HT1080 (cell line): ENCODE data around the gene CAPG. TPM values are rescaled to one million over a fixed set of nuclear protein-coding genes. Genes with fewer than 3 reads are reported as not detected.
A peak's percentile ranks its signal among the peaks of the same experiment; 100 is the strongest.
"Not testable (repeated sequence)": the region's sequence is repeated elsewhere in the genome, so short reads cannot be mapped to it uniquely, and the experiment has no call there.

Experiments used
- DNase-seq: peaks from one replicate; pipeline ENCODE4 v3.0.0-alpha.2; 2015; ENCODE audit warnings: low read depth
- small RNA-seq: library from RNA; depleted of rRNA; stranded (forward); fragments of <200 nt; gene quantifications from one replicate; pipeline ENCODE3, GENCODE V24; 2014
- total RNA-seq: library from RNA; depleted of rRNA; stranded (reverse); fragments of >200 nt; shearing (Covaris generic); gene quantifications from 2 replicates; pipeline ENCODE4 v1.2.3, GENCODE V29; 2014; rRNA removed

Gene CAPG
- total RNA-seq, 1 experiment from 2014 or later, result 349 TPM

DNA sequence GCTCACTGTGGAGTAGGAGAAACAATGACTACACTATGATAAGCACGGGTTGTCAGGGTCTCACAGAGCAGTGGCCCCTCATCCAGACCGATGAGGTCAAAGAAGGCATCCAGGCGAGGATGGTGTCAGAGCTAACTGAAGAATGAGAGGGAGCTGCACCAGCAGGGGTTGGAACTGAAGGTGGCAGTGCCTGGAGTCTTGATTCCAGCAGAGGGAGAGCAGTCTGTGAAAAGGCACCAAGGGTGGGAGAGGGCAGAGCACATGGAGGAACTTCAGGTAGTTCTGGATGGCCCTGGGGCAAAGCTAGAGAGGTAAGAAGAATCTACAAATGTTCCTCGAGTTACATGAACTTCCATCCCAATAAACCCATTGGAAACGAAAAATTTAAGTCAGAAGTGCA, 43.0 kb downstream of the CAPG start:
- no peak for DNase-seq

DNA sequence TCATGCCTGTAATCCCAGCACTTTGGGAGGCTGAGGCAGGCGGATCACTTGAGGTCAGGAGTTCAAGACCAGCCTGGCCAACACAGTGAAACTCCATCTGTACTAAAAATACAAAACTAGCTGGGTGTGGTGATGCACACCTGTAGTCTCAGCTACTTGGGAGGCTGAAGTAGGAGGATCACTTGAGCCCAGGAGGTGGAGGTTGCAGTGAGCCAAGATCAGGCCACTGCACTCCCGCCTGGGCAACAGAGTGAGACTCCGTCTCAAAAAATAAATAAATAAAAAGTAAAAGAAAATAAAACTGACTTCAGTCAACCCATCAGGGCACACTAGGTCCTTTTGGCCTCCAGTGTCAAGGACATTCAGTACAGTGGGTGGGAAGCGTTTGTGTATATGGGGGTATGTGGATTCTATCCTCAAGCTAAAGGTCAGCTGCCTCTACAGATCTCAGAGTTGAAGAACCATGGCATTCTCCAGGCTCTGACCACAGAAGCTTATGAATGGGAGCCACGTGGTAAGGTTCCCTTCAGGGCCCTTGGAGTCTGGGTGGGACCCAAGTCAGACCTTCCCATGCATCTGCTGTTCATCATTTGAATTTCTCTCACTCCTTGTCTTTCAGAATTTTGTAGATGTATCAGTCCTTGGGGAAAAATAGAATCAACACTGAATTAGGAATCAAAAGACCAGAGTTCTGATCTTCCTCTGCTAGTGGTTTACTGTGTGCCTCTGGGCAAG, 47.3 kb downstream of the CAPG start:
- DNase-seq, result not testable (repeated sequence)

DNA sequence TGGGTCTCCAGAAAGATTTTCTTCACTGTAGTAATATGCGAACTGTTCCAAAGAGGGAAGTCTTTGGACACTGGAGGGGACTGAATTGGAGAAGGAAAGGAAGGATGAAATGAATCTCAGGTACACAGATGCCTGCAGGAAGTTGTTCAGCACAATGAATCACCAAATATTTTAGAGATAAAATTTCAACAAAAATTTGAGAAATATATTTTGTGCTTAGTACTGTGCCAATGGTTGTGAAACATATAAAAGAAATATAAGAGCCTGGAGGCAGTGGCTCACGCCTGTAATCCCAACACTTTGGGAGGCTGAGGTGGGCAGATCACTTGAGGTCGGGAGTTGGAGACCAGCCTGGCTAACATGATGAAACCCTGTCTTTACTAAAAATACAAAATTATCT, 52.4 kb downstream of the CAPG start:
- no peak for DNase-seq

DNA sequence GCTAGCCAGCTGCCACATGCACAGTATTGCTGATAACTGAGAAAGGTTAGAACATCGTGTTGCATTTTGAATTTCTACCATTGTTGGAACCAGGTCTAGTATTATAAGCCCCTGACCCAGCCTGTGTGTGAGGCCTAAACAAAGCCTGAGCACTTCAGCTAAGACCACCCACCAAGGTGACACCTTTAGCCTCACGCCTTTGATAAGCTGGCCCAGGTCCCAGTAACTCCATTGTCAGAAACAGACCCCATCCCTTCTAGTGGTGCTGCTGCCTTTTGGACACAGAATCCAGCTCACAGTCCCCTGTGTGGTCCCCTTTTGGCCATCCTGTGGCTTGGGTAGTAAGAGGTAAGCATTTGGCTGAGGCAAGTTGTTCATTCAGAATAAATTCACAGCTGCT, 54.0 kb downstream of the CAPG start:
- no peak for DNase-seq

DNA sequence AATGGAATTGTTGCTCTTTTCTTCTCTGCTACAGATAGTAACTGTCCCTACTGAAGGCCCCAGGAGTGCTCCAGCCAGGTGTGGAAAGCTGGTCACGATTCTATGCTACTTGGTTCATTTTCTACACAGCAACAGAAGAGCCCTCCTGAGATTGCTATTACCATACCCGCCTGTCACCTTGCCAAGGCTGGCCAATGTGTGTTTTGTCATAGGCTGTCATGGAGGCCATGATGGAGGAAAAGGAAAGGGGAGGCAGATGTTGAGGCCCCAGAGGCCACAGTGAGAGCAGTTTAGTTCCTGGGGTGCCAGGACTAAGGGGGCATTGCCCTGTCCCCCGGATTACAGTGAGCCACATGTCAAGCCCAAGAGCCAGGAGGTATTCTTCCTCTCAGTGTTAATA, 54.6 kb downstream of the CAPG start:
- no peak for DNase-seq

DNA sequence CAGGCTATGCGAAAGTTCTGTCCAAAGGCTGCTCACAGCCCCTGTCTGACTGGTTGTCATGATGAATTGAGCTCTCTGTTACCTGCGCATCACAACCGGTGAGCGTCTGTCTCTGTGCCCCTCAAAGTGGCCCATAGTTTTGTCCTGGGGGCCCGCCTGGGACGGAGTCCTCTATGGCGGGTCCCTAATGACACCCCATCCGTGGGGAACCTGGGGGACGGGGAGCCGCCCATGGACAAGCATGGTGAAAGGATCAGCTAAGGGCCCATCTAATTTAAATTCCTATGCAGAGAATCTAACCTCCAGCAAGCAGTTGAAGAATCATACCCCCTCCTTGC, 55.1 kb downstream of the CAPG start:
- DNase-seq, result no peak

DNA sequence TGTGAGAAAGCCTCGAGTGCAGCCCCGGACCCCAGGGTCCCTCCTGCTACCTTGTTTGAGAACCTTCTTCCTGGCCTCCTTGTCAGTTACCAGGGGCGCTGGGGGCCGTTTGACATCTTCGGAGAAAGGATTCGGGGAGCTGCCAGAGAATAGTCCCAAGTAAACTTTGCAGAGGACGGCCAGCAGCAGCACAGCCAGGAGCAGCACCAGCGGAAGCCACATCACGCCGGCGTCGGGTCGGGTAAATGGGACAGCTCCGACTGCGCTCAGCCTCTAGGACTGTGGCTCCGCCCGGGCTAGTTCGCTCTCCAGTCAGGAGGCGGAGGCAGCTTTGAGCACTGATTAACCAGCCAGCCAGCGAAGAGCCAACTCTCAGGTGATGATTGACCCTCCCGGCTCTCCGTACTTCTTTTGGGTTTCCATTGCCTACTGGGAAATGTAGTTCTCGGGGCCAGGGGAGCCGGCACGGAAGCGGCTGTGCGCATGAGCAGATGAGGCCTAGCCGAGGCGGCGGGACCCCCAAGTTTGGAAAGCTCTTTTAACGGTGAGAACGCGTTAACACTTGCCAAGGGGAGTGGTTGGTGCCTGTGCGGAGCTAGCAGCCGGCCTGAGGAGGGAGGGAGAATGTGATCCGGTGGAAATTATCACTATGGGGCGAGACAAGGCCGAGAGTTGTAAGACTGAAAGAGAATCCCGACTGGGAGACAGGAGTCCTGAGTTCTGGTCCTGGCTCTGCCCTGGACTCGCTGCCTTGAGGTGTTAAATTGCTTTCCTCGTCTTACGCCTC, 55.7 kb downstream of the CAPG start, which contains the start of the genes ELMOD3 and RETSAT:
TSS of gene ELMOD3 (plus strand) at position 484 of the 787 bp plus-strand sequence. CDS start 2,430 bp downstream, outside the sequence.
TSS of gene RETSAT (minus strand) at position 243 of the 787 bp plus-strand sequence. CDS start at position 222, 21 bp downstream.
- DNase-seq, result peak; percentile 98

DNA sequence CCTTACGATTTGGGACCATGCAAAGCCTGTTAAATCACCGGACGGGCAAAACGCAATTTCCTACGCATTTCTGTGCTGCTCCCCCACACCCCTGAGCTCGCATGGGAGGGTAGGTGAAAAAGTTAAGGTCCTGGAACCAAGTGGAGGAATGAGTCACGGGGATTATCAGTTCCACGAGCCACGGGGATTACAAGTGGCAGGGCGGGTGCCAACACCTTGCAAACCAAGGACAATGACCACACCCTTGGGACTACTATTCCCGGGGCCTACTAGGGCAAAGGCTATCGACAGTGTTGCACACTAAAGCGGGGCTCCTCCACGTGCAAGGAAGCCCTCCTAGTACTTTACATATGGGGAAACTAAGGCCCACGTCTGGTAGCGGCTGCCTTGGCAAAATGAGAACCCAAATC, 56.3 kb downstream of the CAPG start:
- DNase-seq, result peak; percentile 37

DNA sequence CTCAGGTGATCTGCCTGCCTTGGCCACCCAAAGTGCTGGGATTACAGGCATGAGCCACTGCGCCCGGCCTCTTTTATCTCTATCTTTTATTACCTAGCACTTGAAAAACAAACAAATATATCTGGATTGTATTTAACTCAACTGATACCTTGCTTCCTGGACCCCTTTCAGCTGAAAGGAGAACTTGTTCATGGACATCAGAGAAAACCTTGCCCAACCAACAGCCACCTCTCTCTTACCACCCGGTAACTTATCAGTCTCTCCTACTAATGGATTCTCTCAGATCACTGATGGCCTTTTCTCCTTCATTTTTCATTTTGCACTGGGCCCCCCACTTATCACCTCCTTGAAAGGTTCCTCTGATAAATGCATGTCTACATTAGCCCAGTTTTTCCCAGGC, 62.6 kb downstream of the CAPG start:
- DNase-seq, result no peak

Small RNA genes lying within 50 kb of the gene (small RNA-seq; reads per million reads assigned to genes)
- gene AC062037.1 (not detected), gene AC062037.2 (not detected), gene RF00019 (not detected), gene RN7SL113P (not detected), gene RN7SL251P (not detected)

Other genes starting within 250 kb of the CAPG start
- gene TGOLN2, start 82.4 kb downstream of the CAPG start, total RNA-seq, result 64.2 and 73.7 TPM in 2 replicates
- gene RETSAT, start 55.8 kb downstream of the CAPG start, total RNA-seq, result 26.9 and 27.3 TPM in 2 replicates
- 11.4 TPM in 2 replicates for gene ELMOD3, start 55.6 kb downstream of the CAPG start, total RNA-seq
- gene SH2D6, start 8.3 kb upstream of the CAPG start, total RNA-seq, result 0.26 TPM in 1 of 2 replicates, not detected in the other
- 82.1 and 140 TPM in 2 replicates for gene MAT2A, start 128.8 kb upstream of the CAPG start, total RNA-seq
- 37.8 and 41.9 TPM in 2 replicates for gene GGCX, start 151.1 kb upstream of the CAPG start, total RNA-seq
- 2.6 and 5.1 TPM in 2 replicates for gene VAMP8, start 167.2 kb upstream of the CAPG start, total RNA-seq
- gene VAMP5, start 174.1 kb upstream of the CAPG start, total RNA-seq, result not detected in 2 replicates
- 192 and 302 TPM in 2 replicates for gene RNF181, start 185.4 kb upstream of the CAPG start, total RNA-seq
- gene TMEM150A, start 192.3 kb upstream of the CAPG start, total RNA-seq, result 7.0 and 9.7 TPM in 2 replicates
- 26.5 and 31.4 TPM in 2 replicates for gene C2orf68, start 201.7 kb upstream of the CAPG start, total RNA-seq
- gene USP39, start 205.8 kb upstream of the CAPG start, total RNA-seq, result 87.9 and 95.0 TPM in 2 replicates